Spinal cord (tissue), 10 donors: Measurements from ENCODE around the gene VMP1. TPM values are rescaled to one million over a fixed set of nuclear protein-coding genes. Genes with fewer than 3 reads are reported as not detected.
"Not testable (repeated sequence)": the region's sequence is repeated elsewhere in the genome, so short reads cannot be mapped to it uniquely, and the experiment has no call there.

Experiments
- DNase-seq, 6 donors: peaks; one replicate each; pipeline versions ENCODE4 v3.0.0 to v3.0.0-alpha.2; 2013 to 2015; ENCODE audit warnings: low spot score in 6 of 6, low read depth in 4 of 6
- H3K27ac ChIP-seq: one replicate; pipeline ENCODE4 v1.5.1; 2013; ENCODE audit warnings: low read depth, low read length, control low read depth
- H3K27me3 ChIP-seq: one replicate; pipeline ENCODE4 v1.6.1; 2013; ENCODE audit warnings: low read length; ENCODE audit not compliant: control insufficient read depth, insufficient read depth
- H3K36me3 ChIP-seq: one replicate; pipeline ENCODE4 v1.6.1; 2013; ENCODE audit warnings: low read length; ENCODE audit not compliant: control insufficient read depth, insufficient read depth
- H3K4me1 ChIP-seq: one replicate; pipeline ENCODE4 v1.6.1; 2013; ENCODE audit warnings: low read length; ENCODE audit not compliant: control insufficient read depth, insufficient read depth
- H3K4me3 ChIP-seq: one replicate; pipeline ENCODE4 v1.5.1; 2013; ENCODE audit warnings: low read depth, low read length, control low read depth
- H3K9me3 ChIP-seq: one replicate; pipeline ENCODE4 v1.6.1; 2013; ENCODE audit warnings: low read length; ENCODE audit not compliant: control insufficient read depth, insufficient read depth
- WGBS: methylation state at CpG from one replicate; pipeline ENCODE4 v1.1.5; 2013; ENCODE audit warnings: missing lambda C conversion rate; ENCODE audit not compliant: insufficient coverage; 5-methylcytosine and 5-hydroxymethylcytosine counted together
- polyA plus RNA-seq, 2 donors: library from polyadenylated mRNA; unstranded; fragments of 120-200 nt; gene quantifications; one replicate each; pipeline ENCODE4 v1.2.1, GENCODE V29; 2013; ENCODE audit not compliant: insufficient read length in 2 of 2
- total RNA-seq, 2 donors: library from RNA; depleted of rRNA in 1 of 2; stranded (reverse); fragments of 120-200 nt in 1 of 2; fragments of >200 nt in 1 of 2; gene quantifications; one replicate each; pipeline versions ENCODE4 v1.2.3 to v1.2.4, GENCODE V29; 2013 to 2014
- donor health status: healthy.

The VMP1 gene
- total and polyA plus RNA-seq, 4 donors = 89.4 to 227 (median 95.9) TPM

DNA sequence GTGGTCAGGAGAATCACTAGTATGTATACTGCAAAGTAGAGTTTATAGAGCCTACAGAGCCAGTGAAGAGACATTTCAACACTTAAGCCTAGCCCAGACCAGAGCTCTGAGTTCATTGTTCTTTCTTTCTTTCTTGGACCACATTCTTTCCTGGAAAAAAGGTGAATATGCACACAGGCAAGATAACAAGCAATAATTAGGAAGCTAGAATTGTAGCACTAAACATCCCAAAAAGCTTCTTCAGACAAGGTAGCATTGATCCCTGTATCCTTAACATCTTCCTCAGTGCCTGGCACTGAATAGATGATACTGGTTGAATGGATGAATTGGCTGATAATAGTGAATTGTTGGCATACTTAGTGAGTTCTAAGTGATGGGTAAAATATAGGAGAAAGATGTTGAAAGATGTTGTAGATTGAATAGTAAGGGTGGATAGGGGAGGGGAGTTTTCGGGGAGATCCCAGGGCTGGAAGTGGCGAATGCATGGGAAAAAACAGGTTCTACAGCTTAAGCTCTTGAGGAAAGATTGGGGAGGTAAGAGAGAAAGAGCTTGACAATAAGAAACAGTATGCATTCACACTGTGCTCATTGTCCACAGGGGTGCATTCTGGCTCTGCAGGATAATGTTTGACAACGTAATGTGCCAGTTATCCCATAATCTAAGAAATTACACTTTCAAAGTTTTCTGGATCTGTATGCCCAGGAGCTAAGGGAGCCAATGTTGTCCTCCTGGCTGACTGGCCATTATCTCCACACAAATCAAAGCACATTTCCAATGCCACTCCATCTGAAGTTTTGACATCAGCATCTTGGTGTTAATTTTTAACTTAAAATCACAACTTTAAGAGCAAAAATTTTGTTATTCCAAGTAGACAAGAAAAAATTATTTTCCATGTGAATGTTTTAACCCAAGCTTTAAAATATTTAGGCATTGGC lies 149.7 kb downstream of the VMP1 start:
- no peak for DNase-seq
- H3K27me3 ChIP-seq = no peaks in the 10 kb centered on the region
- H3K4me3 ChIP-seq = no peak overlapping the region
- H3K9me3 ChIP-seq = no peaks in the 10 kb centered on the region
- 71% methylated on average over 3 of the region's 3 CpGs for WGBS
- H3K27ac ChIP-seq = no peak overlapping the region
- peaks cover under 1% of the 10 kb centered on the region for H3K4me1 ChIP-seq
- peaks cover 11% of the 10 kb centered on the region for H3K36me3 ChIP-seq

DNA sequence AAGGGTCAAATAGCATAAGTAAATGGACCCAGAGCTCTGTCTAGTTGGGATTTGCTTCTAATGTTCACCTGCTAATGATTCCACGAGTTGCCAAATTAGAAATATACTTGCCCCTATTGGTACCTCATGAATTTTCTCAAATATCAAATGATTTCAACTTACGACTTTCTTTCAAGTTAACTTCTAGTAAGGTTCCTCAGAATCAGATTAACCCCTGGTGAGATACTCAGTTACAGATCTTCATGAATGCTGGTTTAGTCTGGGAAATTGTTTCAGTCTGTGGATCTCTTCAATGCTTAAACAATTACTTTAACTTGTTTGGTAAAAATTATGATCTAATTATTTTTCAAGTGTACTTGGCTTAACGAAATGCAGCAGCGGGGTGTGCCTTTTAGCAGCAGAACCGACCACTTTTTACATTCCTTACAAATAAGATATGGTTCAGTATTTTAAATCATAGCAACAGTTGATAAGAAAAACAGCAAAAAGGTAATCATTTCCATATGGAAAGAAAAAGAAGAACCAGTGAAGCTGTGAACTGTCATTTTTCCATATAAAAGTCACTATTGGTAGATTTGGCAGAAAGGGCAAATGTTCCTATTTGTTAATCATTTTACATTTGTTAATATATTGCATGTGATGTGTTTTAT lies 150.8 kb downstream of the VMP1 start:
- no peaks in the 10 kb centered on the region for H3K4me1 ChIP-seq
- no peak overlapping the region for H3K27ac ChIP-seq
- no peak overlapping the region for H3K4me3 ChIP-seq
- no peaks in the 10 kb centered on the region for H3K9me3 ChIP-seq
- peaks cover 14% of the 10 kb centered on the region for H3K36me3 ChIP-seq
- WGBS = 100% methylated on average over 1 of the region's 5 CpGs
- no peaks in the 10 kb centered on the region for H3K27me3 ChIP-seq
- DNase-seq = no peak

DNA sequence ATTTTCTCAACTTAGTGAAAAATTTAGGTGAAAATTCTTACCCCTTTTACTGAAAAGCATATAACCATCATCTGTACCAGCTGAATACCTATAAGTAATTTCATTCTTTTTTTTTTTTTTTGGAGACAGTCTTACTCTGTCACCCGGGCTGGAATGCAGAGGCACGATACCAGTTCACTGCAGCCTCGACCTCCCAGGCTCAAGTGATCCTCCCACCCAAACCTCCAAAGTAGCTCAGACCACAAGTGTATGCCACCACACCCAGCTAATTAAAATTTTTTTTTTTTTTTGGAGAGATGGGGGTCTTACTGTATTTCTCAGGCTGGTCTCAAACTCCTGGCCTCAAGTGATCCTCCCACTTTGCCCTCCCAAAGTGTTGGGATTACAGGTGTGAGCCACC lies 151.5 kb downstream of the VMP1 start:
- DNase-seq = no peak
- H3K27me3 ChIP-seq = no peaks in the 10 kb centered on the region
- WGBS = 100% methylated on average over 1 of the region's 3 CpGs
- H3K9me3 ChIP-seq = no peaks in the 10 kb centered on the region
- no peak overlapping the region for H3K4me3 ChIP-seq
- peaks cover 15% of the 10 kb centered on the region for H3K36me3 ChIP-seq
- H3K4me1 ChIP-seq = no peaks in the 10 kb centered on the region
- no peak overlapping the region for H3K27ac ChIP-seq

DNA sequence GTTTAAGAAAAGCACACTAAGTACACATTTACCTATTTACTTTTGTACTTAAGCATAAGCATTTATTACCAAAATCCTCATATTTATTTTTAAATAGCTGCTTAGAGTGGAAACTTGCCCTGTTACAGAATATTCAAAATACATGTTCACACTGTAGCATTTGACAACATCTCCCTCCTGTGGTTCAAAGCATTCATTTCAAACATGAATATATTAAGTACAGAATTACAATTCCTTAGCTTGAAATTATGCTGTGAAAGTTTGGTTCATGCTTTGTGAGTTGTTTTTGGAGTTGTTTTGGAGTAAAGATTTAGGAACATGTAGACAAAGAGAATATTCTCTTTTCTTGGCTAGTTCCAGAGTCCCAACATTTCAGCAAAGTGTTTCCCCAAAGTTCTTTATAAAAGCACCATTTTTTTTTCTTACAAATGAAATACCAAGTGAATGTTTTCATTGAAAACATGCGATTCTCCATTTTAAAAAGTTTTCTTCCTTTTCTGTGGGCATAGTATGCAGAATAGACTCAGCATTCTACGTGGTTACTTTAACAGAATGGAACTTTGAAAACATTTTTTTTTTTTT lies 152.1 kb downstream of the VMP1 start:
- H3K9me3 ChIP-seq = no peaks in the 10 kb centered on the region
- peak in 2 of 6 donors; percentile 70 to 72 for DNase-seq
- H3K27me3 ChIP-seq = no peaks in the 10 kb centered on the region
- peaks cover 19% of the 10 kb centered on the region for H3K36me3 ChIP-seq
- no peaks in the 10 kb centered on the region for H3K4me1 ChIP-seq
- no peak overlapping the region for H3K27ac ChIP-seq
- H3K4me3 ChIP-seq = no peak overlapping the region
- no CpG with 5 or more reads among the region's 2 CpGs for WGBS

DNA sequence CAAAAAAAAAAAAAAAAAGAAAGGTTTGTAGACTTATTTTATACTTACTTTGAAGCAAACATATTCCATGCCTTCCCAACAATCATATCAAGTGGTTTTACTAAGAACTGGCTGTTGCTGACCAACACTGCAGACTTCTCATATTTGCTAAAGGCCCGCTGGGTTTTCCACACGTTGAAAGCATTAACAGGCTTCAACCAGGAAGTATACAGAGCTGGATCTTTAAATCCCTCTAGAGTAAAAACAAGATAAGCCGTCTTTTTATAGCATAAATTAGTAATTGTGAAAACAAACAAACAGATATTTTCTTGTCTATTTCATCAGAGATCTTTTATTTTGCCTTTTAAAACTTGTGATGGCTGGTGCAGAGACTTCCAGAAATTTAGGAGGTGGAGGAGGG lies 156.2 kb downstream of the VMP1 start:
- no peaks in the 10 kb centered on the region for H3K4me1 ChIP-seq
- H3K4me3 ChIP-seq = no peak overlapping the region
- H3K27ac ChIP-seq = no peak overlapping the region
- no peaks in the 10 kb centered on the region for H3K9me3 ChIP-seq
- WGBS = no CpG with 5 or more reads among the region's 3 CpGs
- no peaks in the 10 kb centered on the region for H3K27me3 ChIP-seq
- peaks cover 33% of the 10 kb centered on the region for H3K36me3 ChIP-seq
- no peak for DNase-seq

DNA sequence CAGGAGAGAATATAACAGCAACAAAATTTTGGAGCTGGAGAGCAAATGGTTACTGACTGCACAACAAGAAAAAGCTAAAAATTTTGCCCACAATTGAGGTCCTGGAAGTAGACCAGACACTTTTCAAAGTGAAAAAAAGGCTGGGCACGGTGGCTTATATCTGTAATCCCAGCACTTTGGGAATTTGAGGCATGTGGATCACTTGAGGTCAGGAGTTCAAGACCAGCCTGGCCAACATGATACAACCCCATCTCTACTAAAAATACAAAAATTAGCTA lies 162.4 kb downstream of the VMP1 start:
- Histone ChIP-seq H3K9me3 (no peaks in the 10 kb centered on the region), H3K4me3 (no peak overlapping the region), H3K27me3 (no peaks in the 10 kb centered on the region), H3K4me1 (no peaks in the 10 kb centered on the region), H3K36me3 (peaks cover 19% of the 10 kb centered on the region), H3K27ac (no peak overlapping the region)
- DNase-seq = no peak
- 80% methylated on average over 1 of the region's 1 CpG for WGBS

DNA sequence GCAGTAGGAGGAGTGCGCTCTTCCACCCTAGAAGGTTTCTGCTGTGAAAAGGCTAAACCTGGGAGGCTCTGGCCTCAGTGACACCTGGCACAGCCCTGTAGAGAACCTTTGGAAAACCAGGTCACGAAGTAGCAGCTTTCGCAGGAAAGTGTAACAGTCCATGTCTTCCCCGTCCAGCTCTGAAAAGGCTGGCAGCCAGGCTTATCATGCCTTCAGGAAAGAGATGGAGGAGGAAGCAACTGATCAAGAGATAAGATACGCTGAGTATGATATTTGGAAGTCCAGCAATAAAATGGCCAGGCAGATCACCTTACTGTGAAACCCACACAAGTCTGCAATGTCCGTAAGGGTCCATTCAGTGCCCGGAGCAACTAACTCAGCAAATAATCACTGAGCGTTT lies 163.0 kb downstream of the VMP1 start:
- peaks cover 22% of the 10 kb centered on the region for H3K36me3 ChIP-seq

DNA sequence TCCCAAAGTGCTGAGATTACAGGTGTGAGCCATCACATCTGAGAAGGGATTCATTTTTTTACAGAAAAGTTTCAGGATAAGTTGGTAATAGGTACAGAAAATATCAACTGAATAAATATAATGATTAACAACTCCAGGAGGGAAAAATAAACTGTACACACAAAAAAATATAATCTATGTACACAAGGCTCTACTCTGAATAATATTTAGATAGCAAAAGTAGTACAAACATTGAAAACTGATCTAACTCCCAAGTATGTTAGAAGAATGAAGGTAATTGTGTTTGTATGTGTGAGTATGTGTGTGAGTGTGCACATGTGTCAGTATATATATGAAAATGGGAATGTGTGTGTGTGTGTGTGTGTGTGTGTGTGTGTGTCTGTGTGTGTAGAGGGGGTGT lies 164.9 kb downstream of the VMP1 start:
- no peak overlapping the region for H3K27ac ChIP-seq
- H3K9me3 ChIP-seq = no peaks in the 10 kb centered on the region
- H3K4me1 ChIP-seq = no peaks in the 10 kb centered on the region
- H3K27me3 ChIP-seq = no peaks in the 10 kb centered on the region
- H3K36me3 ChIP-seq = peaks cover 33% of the 10 kb centered on the region
- no peak overlapping the region for H3K4me3 ChIP-seq
- DNase-seq = no peak

More for the DNA sequence above, 163.0 kb downstream of the VMP1 start:
- no peaks in the 10 kb centered on the region for H3K9me3 ChIP-seq
- H3K27ac ChIP-seq = no peak overlapping the region
- H3K4me1 ChIP-seq = no peaks in the 10 kb centered on the region
- no peaks in the 10 kb centered on the region for H3K27me3 ChIP-seq
- H3K4me3 ChIP-seq = no peak overlapping the region
- WGBS = 96% methylated on average over 6 of the region's 8 CpGs
- no peak for DNase-seq

DNA sequence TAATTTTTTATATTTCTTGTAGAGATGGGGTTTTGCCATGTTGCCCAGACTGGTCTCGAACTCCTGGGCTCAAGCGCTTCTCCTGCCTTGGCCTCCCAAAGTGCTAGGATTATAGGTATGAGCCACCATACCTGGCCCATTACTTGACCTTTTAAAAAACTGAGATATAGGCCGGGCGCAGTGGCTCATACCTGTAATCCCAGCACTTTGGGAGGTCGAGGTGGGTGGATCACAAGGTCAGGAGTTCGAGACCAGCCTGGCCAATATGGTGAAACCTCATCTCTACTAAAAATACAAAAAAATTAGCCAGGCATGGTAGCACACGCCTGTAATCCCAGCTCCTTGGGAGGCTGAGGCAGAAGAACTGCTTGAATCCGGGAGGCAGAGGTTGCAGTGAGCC lies 166.0 kb downstream of the VMP1 start:
- DNase-seq, H3K4me1 ChIP-seq, H3K9me3 ChIP-seq, H3K4me3 ChIP-seq, H3K27ac ChIP-seq, H3K27me3 ChIP-seq: not testable (repeated sequence)
- H3K36me3 ChIP-seq = peaks cover 36% of the 10 kb centered on the region
- 100% methylated on average over 2 of the region's 8 CpGs for WGBS

DNA sequence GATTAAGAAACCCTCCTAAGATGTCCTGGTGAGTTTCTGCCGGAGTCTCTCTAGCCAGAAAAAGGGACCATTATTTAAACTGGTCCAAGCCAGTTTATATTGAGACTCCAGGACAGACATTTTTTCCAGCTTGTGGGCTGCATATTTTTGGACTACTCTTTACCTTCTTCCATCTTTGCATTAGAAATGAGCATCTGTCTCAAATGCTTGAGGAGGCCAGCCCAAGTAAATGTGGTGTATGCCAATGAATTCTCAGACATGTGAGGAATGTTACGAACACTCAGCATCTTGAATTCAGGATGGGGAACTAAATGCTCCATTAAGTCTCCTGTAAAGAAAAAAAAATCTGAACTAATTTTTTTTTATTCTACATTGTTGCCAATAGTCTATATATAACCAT lies 166.9 kb downstream of the VMP1 start:
- H3K4me3 ChIP-seq = no peak overlapping the region
- H3K36me3 ChIP-seq = peaks cover 42% of the 10 kb centered on the region
- DNase-seq = peak in 1 of 6 donors; percentile 73
- no peaks in the 10 kb centered on the region for H3K4me1 ChIP-seq
- H3K27ac ChIP-seq = no peak overlapping the region
- H3K9me3 ChIP-seq = no peaks in the 10 kb centered on the region
- no CpG with 5 or more reads among the region's 2 CpGs for WGBS
- no peaks in the 10 kb centered on the region for H3K27me3 ChIP-seq
